ENCODE data around the gene GABARAPL1. TPM values are rescaled to one million over a fixed set of nuclear protein-coding genes. Genes with fewer than 3 reads are reported as not detected.
"Not testable (repeated sequence)": the region's sequence is repeated elsewhere in the genome, so short reads cannot be mapped to it uniquely, and the experiment has no call there.

The GABARAPL1 gene
- total RNA-seq, 1 donor from 2014 or later, result 92.9 TPM

- DNase-seq (ENCODE audit: low spot score) (no peak), ATAC-seq (no peak)
These were observed 16.5 kb upstream of the GABARAPL1 start for GRCh38 chr12:10196210-10196609.

- no peak for ATAC-seq
- DNase-seq (ENCODE audit: low spot score), result no peak
These were observed 14.8 kb upstream of the GABARAPL1 start for GRCh38 chr12:10197879-10198278.

- not testable (repeated sequence) for ATAC-seq; DNase-seq (ENCODE audit: low spot score)
These were observed 8.2 kb upstream of the GABARAPL1 start for GRCh38 chr12:10204495-10204894.

GRCh38 chr12:10205220-10205807, 7.4 kb upstream of the GABARAPL1 start:
- no peak for DNase-seq (ENCODE audit: low spot score)
- no peak for ATAC-seq

GRCh38 chr12:10207136-10207535, 5.5 kb upstream of the GABARAPL1 start:
- ATAC-seq (no peak), DNase-seq (ENCODE audit: low spot score) (no peak)

GRCh38 chr12:10210225-10210624, 2.5 kb upstream of the GABARAPL1 start:
- ATAC-seq (no peak), DNase-seq (ENCODE audit: low spot score) (no peak)

- DNase-seq (ENCODE audit: low spot score), result no peak
- no peak for ATAC-seq
These were observed 1.4 kb upstream of the GABARAPL1 start for GRCh38 chr12:10211101-10211939.

GRCh38 chr12:10211940-10212738, 538 bp upstream of the GABARAPL1 start:
- DNase-seq (ENCODE audit: low spot score), result peak; percentile 99
- ATAC-seq, result peak; percentile 77

- ATAC-seq (peak; percentile 70), DNase-seq (ENCODE audit: low spot score) (peak; percentile 91)
These were observed 775 bp downstream of the GABARAPL1 start for GRCh38 chr12:10213168-10214135.

- DNase-seq (ENCODE audit: low spot score) (no peak), ATAC-seq (no peak)
These were observed 1.6 kb downstream of the GABARAPL1 start for GRCh38 chr12:10214136-10214894.

GRCh38 chr12:10214895-10215267, 2.2 kb downstream of the GABARAPL1 start:
- DNase-seq (ENCODE audit: low spot score) (no peak), ATAC-seq (peak; percentile 4)

- DNase-seq (ENCODE audit: low spot score) (no peak), ATAC-seq (no peak)
These were observed 2.8 kb downstream of the GABARAPL1 start for GRCh38 chr12:10215436-10215835.

GRCh38 chr12:10215946-10216345, 3.3 kb downstream of the GABARAPL1 start:
- ATAC-seq; DNase-seq (ENCODE audit: low spot score): not testable (repeated sequence)

- DNase-seq (ENCODE audit: low spot score) (no peak), ATAC-seq (no peak)
These were observed 5.3 kb downstream of the GABARAPL1 start for GRCh38 chr12:10218021-10218420.

GRCh38 chr12:10220398-10221077, 7.9 kb downstream of the GABARAPL1 start:
- DNase-seq (ENCODE audit: low spot score) (peak; percentile 92), ATAC-seq (peak; percentile 94)

GRCh38 chr12:10221846-10222245, 9.2 kb downstream of the GABARAPL1 start:
- no peak for DNase-seq (ENCODE audit: low spot score)

GRCh38 chr12:10223208-10223607, 10.5 kb downstream of the GABARAPL1 start:
- ATAC-seq, result no peak
- DNase-seq (ENCODE audit: low spot score), result no peak

More at GRCh38 chr12:10221846-10222245, 9.2 kb downstream of the GABARAPL1 start:
- ATAC-seq, result no peak

GRCh38 chr12:10225426-10225825, 12.7 kb downstream of the GABARAPL1 start:
- ATAC-seq; DNase-seq (ENCODE audit: low spot score): not testable (repeated sequence)

GRCh38 chr12:10226086-10226485, 13.4 kb downstream of the GABARAPL1 start:
- DNase-seq (ENCODE audit: low spot score) (no peak), ATAC-seq (no peak)

Measured in left lobe of liver (tissue), 2 donors.